Non-pigmented ciliary epithelial cell (primary cell): ENCODE measurements around the gene GNA15.

Experiments
- DNase-seq: peaks from one replicate; pipeline ENCODE4 v3.0.0-alpha.2; 2010; ENCODE audit warnings: low read depth

GNA15 gene

DNA sequence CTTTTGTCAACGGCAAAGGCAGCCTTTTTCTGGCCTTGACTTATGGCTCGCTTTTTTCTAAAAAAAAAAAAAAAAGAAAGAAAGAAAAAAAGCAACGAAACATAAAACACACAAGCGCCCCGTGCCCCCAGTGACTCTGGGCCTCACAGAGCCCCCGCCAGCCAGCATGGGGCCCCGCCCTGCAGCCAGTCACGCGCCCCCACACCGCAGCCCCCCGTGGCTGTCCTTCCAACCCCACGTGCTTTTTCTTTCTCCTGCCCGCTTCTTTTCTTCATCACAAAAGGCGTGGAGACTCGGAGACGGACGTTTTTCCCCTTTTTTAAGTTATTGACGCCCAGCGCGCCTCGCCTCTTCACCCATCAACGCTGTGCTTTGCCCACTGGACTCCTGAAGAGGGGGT, 14.4 kb upstream of the GNA15 start:
- DNase-seq, result no peak

- DNase-seq, result no peak
These were observed 13.9 kb upstream of the GNA15 start for GRCh38 chr19:3121821-3122511.

- no peak for DNase-seq
These were observed 13.3 kb upstream of the GNA15 start for GRCh38 chr19:3122512-3122870.

- no peak for DNase-seq
These were observed 12.6 kb upstream of the GNA15 start for GRCh38 chr19:3123088-3123721.

- no peak for DNase-seq
These were observed 11.9 kb upstream of the GNA15 start for GRCh38 chr19:3123956-3124355.

- DNase-seq, result no peak
These were observed 11.2 kb upstream of the GNA15 start for GRCh38 chr19:3124630-3125029.

GRCh38 chr19:3125900-3126524, 9.8 kb upstream of the GNA15 start:
- no peak for DNase-seq

GRCh38 chr19:3129112-3129511, 6.7 kb upstream of the GNA15 start:
- DNase-seq, result peak; percentile 40

DNA sequence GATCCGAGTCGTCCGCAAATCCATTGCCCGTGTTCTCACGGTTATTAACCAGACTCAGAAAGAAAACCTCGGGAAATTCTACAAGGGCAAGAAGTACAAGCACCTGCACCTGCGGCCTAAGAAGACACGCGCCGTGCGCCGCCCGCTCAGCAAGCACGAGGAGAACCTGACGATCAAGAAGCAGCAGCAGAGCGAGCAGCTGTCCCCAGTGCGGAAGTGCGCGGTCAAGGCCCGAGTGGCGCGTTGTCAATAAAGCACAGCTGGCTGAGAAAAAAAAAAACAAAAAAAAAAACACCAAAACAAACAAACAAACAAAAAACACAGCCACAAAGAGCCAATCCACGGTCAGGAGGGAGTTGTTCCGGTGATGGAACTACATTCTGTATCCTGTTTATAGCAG, 4.7 kb upstream of the GNA15 start:
- DNase-seq, result no peak

DNA sequence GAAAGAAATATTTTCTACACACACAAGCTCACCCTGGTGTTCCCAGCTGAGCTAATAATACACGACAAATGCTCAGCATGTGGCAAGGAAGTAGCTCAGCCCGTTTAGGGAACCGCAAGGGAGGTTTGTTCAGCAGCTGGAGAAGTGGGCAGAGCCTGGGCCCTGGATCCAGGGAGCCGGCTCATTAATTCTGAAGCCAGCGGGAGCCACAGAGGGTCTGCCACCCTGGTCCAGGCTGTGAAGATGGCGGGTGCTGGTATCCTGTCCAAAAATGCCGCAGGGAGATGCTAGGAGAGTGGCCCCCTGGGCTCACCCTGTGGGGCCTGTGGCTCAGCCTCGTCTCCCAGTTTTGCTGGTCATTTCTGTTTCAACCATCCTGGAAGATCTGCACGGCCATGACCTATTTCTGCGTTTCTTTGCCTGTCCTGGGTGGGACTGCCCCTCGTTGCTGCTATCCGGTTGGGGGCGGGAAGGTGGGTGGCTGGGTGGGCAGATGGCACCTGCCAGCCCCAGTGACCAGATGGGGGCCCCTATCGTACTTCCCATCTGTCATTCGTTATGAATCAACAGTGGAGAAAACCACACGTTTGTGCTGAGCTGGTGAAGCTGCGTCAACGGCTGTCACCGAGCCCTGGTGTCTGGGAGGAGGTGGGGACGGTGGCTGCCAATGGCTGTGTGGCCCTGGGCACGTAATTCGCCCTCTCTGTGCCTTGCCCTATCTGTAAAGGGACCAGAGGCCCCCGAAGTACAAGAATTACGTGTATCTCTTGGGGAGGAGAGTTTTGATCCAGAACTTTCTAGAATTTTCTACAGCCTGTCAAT, 2.7 kb upstream of the GNA15 start:
- DNase-seq, result peak; percentile 49

GRCh38 chr19:3133793-3134116, 2.1 kb upstream of the GNA15 start:
- DNase-seq, result no peak

- no peak for DNase-seq
These were observed 837 bp downstream of the GNA15 start for GRCh38 chr19:3136684-3137055.

DNA sequence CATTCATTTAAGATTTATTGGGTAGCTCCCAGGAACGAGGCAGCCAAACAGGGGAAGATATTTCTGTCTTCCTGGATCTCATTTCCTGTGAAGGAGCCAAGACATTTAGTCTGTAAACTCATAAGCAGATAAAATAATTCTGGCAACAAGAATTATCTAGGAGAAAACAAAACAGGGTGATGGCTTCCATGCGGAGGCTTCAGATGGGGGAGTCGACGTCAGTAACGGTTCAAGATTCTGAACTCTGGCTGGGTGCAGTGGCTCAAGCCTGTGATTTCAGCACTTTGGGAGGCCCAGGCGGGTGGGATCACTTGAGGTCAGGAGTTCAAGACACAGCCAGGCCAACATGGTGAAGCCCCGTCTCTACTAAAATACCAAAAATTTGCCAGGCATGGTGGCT, 1.3 kb downstream of the GNA15 start:
- DNase-seq, result no peak

DNA sequence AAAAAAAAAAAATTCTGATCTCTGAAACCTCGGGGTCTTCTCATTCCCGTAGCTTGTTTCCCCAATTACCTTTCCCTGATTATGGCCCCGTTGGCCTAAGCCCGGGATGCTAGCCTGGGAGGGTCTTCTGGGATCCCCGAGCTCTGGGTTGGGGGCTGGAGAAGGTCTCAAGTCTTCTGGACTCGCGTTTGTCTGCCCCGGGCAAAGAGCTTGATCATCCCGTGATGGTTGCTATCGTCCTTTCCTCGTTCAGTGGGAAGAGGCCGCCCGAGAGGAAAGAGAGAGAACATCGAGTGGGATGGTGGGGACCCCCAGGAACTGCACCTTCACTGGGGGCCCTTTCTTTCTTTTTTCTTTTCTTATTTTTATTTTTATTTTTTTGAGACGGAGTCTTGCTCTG, 2.4 kb downstream of the GNA15 start:
- no peak for DNase-seq

GRCh38 chr19:3140667-3141038, 4.8 kb downstream of the GNA15 start:
- no peak for DNase-seq

DNA sequence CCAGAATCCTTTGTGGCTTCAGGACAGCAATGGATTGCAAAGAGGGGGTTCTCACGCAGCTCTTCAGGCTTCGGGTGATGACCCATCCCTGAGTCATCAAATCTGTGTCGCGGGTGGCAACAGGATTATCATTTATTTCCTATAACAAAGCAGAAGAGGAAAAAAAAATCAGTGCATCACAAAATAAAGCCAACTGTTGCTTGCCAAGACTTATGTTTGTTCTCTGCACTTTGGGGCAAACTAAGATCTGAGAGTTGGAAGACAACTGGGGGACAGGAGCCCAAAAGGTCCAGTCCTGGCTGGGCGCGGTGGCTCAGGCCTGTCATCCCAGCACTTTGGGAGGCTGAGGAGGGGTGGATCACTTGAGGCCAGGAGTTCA, 6.4 kb downstream of the GNA15 start:
- DNase-seq, result no peak

DNA sequence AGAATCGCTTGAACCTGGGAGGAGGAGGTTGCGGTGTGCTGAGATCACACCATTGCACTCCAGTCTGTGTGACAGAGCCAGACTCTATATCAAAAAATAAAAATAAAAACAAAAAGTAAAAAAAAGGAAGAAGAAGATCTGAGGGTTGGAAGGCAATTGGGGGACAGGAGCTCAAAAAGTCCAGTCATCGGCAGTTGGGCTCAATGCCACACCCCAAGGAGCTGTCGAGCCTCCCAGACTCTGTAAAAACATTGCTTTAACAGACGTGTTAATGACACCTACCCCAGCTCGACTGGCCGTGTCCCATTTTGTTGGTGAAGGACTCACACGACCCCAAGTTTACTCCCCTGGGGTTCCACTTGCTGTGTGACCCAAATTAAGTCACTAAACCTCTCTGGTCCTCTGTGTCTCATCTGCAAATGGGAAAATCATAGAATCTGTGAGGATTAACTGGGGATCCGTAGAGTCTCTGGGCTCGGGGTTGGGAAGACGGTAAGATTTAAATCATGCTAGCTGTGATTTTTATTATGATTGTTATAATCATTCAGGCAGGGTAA, 7.0 kb downstream of the GNA15 start:
- DNase-seq, result no peak

GRCh38 chr19:3145909-3146676, 10.3 kb downstream of the GNA15 start:
- DNase-seq, result no peak

- no peak for DNase-seq
These were observed 10.9 kb downstream of the GNA15 start for GRCh38 chr19:3146677-3147100.

- DNase-seq, result no peak
These were observed 12.7 kb downstream of the GNA15 start for GRCh38 chr19:3148503-3148902.

GRCh38 chr19:3149089-3149488, 13.3 kb downstream of the GNA15 start:
- no peak for DNase-seq
